Stimulated activated CD8-positive, alpha-beta memory T cell treated with anti-CD3 and anti-CD28 coated beads, Interleukin-4, amount 100 ng/mL, for 4 hours (primary cell): ENCODE results near the gene ATG16L1.

ENCODE experiments used
- DNase-seq, 2 donors: peaks; one replicate each; pipeline ENCODE4 v3.0.0-alpha.2; 2020; ENCODE audit warnings: low read depth in 2 of 2, low spot score in 1 of 2

ATG16L1 gene

GRCh38 chr2:233289648-233290047 is 38.2 kb downstream of the ATG16L1 start:
- DNase-seq, result no peak

- DNase-seq, result no peak
Observed at GRCh38 chr2:233290051-233290845, 38.8 kb downstream of the ATG16L1 start.

- DNase-seq, result no peak
Observed at GRCh38 chr2:233295891-233296290, 44.4 kb downstream of the ATG16L1 start.

GRCh38 chr2:233297076-233297475 is 45.6 kb downstream of the ATG16L1 start:
- no peak for DNase-seq

- no peak for DNase-seq
Observed at GRCh38 chr2:233300401-233300800, 48.9 kb downstream of the ATG16L1 start.

GRCh38 chr2:233301248-233301647 is 49.8 kb downstream of the ATG16L1 start:
- no peak for DNase-seq

GRCh38 chr2:233301811-233302210 is 50.3 kb downstream of the ATG16L1 start:
- no peak for DNase-seq

- DNase-seq, result no peak
Observed at GRCh38 chr2:233303252-233303651, 51.8 kb downstream of the ATG16L1 start.

- no peak for DNase-seq
Observed at GRCh38 chr2:233307565-233307964, 56.1 kb downstream of the ATG16L1 start, which contains the start of gene SAG. Gene SAG, plus strand, starts transcription at chr2:233307816. Its CDS starts 1,374 bp downstream, at chr2:233309190.

- no peak for DNase-seq
Observed at GRCh38 chr2:233311241-233311926, 59.9 kb downstream of the ATG16L1 start.

- no peak for DNase-seq
Observed at GRCh38 chr2:233312874-233313273, 61.4 kb downstream of the ATG16L1 start.

- no peak for DNase-seq
Observed at GRCh38 chr2:233314180-233314925, 62.9 kb downstream of the ATG16L1 start.

GRCh38 chr2:233317196-233317943 is 65.9 kb downstream of the ATG16L1 start:
- DNase-seq, result no peak

- DNase-seq, result no peak
Observed at GRCh38 chr2:233319256-233319655, 67.8 kb downstream of the ATG16L1 start.

GRCh38 chr2:233320470-233320869 is 69.0 kb downstream of the ATG16L1 start:
- no peak for DNase-seq

- no peak for DNase-seq
Observed at GRCh38 chr2:233321166-233321565, 69.7 kb downstream of the ATG16L1 start.

- DNase-seq, result no peak
Observed at GRCh38 chr2:233323851-233324250, 72.4 kb downstream of the ATG16L1 start.

- no peak for DNase-seq
Observed at GRCh38 chr2:233325256-233325655, 73.8 kb downstream of the ATG16L1 start.

- DNase-seq, result no peak
Observed at GRCh38 chr2:233325814-233326213, 74.3 kb downstream of the ATG16L1 start.

- no peak for DNase-seq
Observed at GRCh38 chr2:233326500-233326899, 75.0 kb downstream of the ATG16L1 start.

GRCh38 chr2:233328922-233329321 is 77.4 kb downstream of the ATG16L1 start:
- no peak for DNase-seq
